ENCODE data around the gene LRP1B.
"Not testable (repeated sequence)": the region's sequence is repeated elsewhere in the genome, so short reads cannot be mapped to it uniquely, and the experiment has no call there.

LRP1B gene

GRCh38 chr2:140462990-140463389 is 1667.8 kb downstream of the LRP1B start:
- DNase-seq: no peak

GRCh38 chr2:140457483-140457882 is 1673.3 kb downstream of the LRP1B start:
- DNase-seq: no peak

- no peak for DNase-seq
Measured at GRCh38 chr2:140455315-140455714, 1675.5 kb downstream of the LRP1B start.

- peak; percentile 19 for DNase-seq
Measured at GRCh38 chr2:140454717-140455116, 1676.1 kb downstream of the LRP1B start.

GRCh38 chr2:140451324-140451723 is 1679.5 kb downstream of the LRP1B start:
- DNase-seq: no peak

- DNase-seq: no peak
Measured at GRCh38 chr2:140442319-140442718, 1688.5 kb downstream of the LRP1B start.

GRCh38 chr2:140440815-140441214 is 1690.0 kb downstream of the LRP1B start:
- DNase-seq: no peak

- no peak for DNase-seq
Measured at GRCh38 chr2:140436936-140437335, 1693.9 kb downstream of the LRP1B start.

GRCh38 chr2:140427033-140427432 is 1703.8 kb downstream of the LRP1B start:
- DNase-seq: not testable (repeated sequence)

GRCh38 chr2:140424471-140424870 is 1706.3 kb downstream of the LRP1B start:
- DNase-seq: no peak

GRCh38 chr2:140422759-140423158 is 1708.1 kb downstream of the LRP1B start:
- DNase-seq: no peak

GRCh38 chr2:140417504-140417903 is 1713.3 kb downstream of the LRP1B start:
- DNase-seq: no peak

- DNase-seq: no peak
Measured at GRCh38 chr2:140416577-140416976, 1714.2 kb downstream of the LRP1B start.

GRCh38 chr2:140415035-140415434 is 1715.8 kb downstream of the LRP1B start:
- DNase-seq: not testable (repeated sequence)

GRCh38 chr2:140410695-140411094 is 1720.1 kb downstream of the LRP1B start:
- no peak for DNase-seq

- DNase-seq: no peak
Measured at GRCh38 chr2:140401056-140401455, 1729.8 kb downstream of the LRP1B start.

GRCh38 chr2:140392824-140393223 is 1738.0 kb downstream of the LRP1B start:
- DNase-seq: no peak

- DNase-seq: no peak
Measured at GRCh38 chr2:140384946-140385345, 1745.9 kb downstream of the LRP1B start.

GRCh38 chr2:140383781-140384180 is 1747.0 kb downstream of the LRP1B start:
- DNase-seq: no peak

GRCh38 chr2:140376686-140377085 is 1754.1 kb downstream of the LRP1B start:
- no peak for DNase-seq

- DNase-seq: no peak
Measured at GRCh38 chr2:140363131-140363530, 1767.7 kb downstream of the LRP1B start.

GRCh38 chr2:140362361-140362760 is 1768.5 kb downstream of the LRP1B start:
- no peak for DNase-seq

GRCh38 chr2:140359056-140359771 is 1771.6 kb downstream of the LRP1B start:
- DNase-seq: no peak

GRCh38 chr2:140356697-140357096 is 1774.1 kb downstream of the LRP1B start:
- no peak for DNase-seq

- no peak for DNase-seq
Measured at GRCh38 chr2:140355511-140356090, 1775.2 kb downstream of the LRP1B start.
